HFF-Myc (cell line): ENCODE measurements around the gene EXOC4.

ENCODE experiments used
- DNase-seq: peaks from one replicate; pipeline ENCODE4 v3.0.0-alpha.2; 2011; ENCODE audit warnings: low read depth; ENCODE audit errors: extremely low read depth
- H3K4me3 ChIP-seq: replicated peaks from 2 replicates; pipeline ENCODE4 v1.5.1; 2011; ENCODE audit warnings: low read depth, mild to moderate bottlenecking, control low read depth, low read length
- TF ChIP-seq, protein P1 (sequence below): IDR thresholded peaks from 2 replicates; pipeline ENCODE4 v1.5.1; 2012; ENCODE audit warnings: mild to moderate bottlenecking, low read depth, low read length, control low read depth; ENCODE audit errors: missing control alignments

The EXOC4 gene

DNA sequence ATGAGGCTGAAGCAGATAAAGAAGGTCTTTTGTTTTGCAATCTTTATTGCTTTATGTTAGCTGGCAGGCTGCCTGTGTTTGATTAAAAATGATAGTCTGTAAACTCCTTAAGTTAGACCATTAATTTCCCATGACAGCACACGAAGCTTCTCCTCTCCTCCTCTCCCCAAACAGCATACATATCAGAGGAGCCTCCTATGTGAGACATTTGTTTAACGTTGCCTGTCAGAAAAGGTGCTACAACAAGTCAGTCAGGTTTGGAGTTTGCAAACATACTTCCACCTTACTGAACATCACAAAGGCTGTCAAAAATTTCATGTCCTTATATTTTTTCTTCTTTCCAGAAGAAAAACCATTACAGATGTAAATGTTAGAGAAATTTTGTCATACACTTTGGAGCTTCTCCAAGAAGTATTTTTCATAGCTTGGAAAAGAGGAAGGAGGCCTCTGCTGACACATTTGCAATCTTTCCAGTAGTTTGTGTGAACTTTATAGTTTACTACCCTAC lies 393.1 kb downstream of the EXOC4 start:
- no peak for DNase-seq
- H3K4me3 ChIP-seq = no peak overlapping the region
- TF ChIP-seq, protein P1, sequence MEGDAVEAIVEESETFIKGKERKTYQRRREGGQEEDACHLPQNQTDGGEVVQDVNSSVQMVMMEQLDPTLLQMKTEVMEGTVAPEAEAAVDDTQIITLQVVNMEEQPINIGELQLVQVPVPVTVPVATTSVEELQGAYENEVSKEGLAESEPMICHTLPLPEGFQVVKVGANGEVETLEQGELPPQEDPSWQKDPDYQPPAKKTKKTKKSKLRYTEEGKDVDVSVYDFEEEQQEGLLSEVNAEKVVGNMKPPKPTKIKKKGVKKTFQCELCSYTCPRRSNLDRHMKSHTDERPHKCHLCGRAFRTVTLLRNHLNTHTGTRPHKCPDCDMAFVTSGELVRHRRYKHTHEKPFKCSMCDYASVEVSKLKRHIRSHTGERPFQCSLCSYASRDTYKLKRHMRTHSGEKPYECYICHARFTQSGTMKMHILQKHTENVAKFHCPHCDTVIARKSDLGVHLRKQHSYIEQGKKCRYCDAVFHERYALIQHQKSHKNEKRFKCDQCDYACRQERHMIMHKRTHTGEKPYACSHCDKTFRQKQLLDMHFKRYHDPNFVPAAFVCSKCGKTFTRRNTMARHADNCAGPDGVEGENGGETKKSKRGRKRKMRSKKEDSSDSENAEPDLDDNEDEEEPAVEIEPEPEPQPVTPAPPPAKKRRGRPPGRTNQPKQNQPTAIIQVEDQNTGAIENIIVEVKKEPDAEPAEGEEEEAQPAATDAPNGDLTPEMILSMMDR = no peak

DNA sequence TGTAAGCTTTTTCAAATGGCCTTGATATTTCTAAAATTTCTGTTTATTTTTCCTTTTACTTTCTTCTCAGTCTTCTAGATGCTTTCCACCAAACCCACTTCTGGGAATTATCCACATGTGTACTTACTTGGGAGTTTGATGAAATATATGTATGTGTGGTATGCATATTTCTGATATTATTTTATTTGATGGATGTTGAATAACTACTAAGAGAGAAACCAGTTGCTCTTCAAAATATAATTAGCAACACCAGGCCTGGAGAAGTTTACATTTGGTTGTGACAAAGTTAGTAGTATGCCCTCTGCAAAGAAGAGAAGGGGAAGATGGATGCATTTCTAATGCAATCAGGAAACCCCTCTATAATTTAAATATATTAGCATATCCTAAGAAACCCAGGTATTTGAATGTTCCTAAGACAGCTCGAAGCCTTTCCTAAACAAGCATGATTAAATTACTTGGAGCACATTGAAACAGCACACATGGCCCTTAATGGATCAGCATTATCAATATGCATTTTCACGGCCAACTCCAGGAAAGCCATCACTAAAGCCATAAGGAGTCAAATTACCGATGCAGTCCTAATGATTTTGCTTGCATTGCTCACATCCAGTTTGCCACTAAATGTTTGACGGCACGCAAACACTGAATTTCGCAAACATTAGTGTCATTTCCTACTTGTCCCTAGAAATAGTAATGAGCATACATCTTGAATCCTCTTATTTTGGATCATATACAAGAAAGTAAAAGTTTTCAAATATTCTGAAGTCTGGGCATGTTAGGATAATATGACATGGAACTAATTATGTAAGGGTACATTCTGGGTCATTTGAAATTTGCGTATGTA lies 393.8 kb downstream of the EXOC4 start:
- no peak for DNase-seq
- TF ChIP-seq, protein P1 = no peak
- H3K4me3 ChIP-seq = no peak overlapping the region

DNA sequence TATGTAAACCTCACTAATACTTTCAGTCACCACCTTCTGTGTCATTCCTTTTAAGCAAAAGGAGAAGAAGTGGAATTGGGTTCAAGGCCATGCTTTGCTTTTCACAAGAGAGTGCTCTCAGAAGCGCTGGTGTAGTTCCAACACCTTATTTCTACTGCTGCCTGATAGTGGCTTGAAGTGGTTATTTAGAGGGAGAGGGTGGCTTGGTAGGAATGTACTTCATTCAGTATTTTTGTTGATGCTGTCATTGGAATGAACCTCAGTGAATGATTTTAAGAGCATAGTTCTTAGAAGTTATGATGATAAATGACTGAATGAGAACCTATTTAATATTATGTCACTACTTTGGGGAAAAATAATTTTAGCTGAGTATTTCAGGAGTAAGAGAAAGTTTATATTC lies 396.7 kb downstream of the EXOC4 start:
- no peak for DNase-seq
- TF ChIP-seq, protein P1 = no peak

DNA sequence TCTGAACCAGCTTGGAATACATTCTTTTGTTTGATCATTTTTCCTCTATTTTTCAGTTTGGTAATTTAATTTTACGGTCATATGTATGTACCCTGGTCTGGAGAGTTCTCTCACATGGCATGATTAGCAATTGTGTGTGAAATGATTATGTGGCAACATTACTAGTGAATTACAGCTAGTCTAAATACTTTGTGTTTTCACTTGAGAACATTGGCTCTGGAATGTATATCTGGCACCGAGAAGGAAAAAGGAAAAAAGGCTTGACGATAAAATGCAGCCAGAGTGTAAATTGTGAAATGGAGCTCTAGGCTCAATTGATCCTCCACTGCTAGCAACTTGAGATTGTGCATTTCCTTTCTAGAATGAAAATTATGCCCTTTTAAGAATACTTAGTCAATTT lies 397.2 kb downstream of the EXOC4 start:
- DNase-seq = no peak
- TF ChIP-seq, protein P1 = no peak
- no peak overlapping the region for H3K4me3 ChIP-seq

More for the DNA sequence above, 396.7 kb downstream of the EXOC4 start:
- H3K4me3 ChIP-seq = no peak overlapping the region

DNA sequence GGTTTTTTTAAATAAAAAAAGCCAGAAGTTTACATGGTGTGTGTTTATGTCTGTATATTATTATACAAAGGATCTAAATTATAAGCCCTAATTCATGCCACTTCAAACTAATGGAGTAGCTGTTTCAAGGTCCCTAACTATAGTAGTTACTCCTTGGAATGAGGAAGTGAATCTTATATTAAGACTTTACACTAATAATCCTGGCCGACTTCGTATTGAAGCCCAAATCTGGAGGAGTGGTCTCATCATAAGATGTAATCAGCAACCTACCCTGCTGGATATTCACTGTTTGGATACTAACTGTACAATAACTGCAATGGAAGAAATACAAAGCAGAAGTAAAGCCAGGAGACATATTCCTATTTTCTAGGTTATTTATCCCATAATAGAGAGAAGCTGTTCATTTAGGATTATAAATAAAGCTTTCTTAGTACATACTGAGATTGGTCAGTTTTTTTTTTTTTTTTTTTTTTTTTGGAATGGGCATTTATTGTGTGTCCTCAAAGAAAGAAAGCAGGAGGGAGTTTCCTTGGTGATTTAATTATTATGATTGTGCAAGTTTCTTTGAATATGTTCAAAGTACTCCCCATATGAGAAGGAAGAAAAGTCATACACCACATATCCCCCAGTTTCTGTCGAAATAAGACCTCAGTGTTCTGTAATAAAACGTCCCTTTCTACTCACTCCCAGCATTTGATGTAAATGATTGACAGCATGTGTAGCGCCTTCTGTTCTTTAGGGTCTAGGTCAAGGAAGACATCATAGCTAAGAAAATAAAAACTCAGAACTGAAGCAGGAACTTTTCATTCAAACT lies 397.8 kb downstream of the EXOC4 start:
- H3K4me3 ChIP-seq = no peak overlapping the region
- DNase-seq = no peak
- TF ChIP-seq, protein P1 = no peak

DNA sequence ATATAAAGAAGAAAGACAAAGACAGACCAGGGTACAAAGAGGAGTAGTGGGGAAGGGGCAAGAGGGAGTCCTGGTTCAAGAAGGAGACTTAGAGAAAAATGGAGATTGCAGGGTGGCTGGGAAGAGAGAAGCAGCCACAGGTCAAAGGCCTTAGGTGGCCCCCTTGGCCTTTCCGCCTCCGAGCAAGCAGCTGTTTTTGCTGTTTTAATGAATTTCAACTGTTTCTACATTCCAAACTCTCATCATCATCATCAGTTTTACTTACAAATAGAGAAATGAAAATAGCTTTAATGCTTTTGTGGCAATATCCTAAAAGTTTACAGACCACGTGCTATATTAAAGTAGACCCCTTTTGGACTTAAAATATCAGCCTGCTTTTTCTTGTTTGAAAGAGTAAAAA lies 399.7 kb downstream of the EXOC4 start:
- no peak overlapping the region for H3K4me3 ChIP-seq
- no peak for DNase-seq
- TF ChIP-seq, protein P1 = no peak
